ENCODE results near the gene IHH. TPM values are rescaled to one million over a fixed set of nuclear protein-coding genes. Genes with fewer than 3 reads are reported as not detected.

The IHH gene
- total and polyA plus RNA-seq, 2 of the 8 experiments (the other 6 are each of a cell fraction or from before 2014, with no cell fraction given) = 0.03 TPM; not detected in 1

- TF ChIP-seq EZH2 (IDR thresholded peaks at IDR 0.05; ENCODE audit: low read depth, low read length, severe bottlenecking) (no peak), CEBPB (IDR thresholded peaks at IDR 0.05; ENCODE audit: low read depth, low read length) (no peak), SUZ12 (IDR thresholded peaks at IDR 0.05; ENCODE audit: low read length) (no peak), CREB1 (IDR thresholded peaks at IDR 0.05) (no peak), ATF2 (IDR thresholded peaks at IDR 0.05; ENCODE audit: low read length) (no peak), TCF12 (IDR thresholded peaks at IDR 0.05; ENCODE audit: low read depth, low read length) (no peak), KDM4A (IDR thresholded peaks at IDR 0.05; ENCODE audit: low read depth, low read length, severe bottlenecking) (no peak), GABPA (IDR thresholded peaks at IDR 0.05; ENCODE audit: borderline replicate concordance, insufficient read depth, low read length) (no peak)
- TF ChIP-seq, protein P1, sequence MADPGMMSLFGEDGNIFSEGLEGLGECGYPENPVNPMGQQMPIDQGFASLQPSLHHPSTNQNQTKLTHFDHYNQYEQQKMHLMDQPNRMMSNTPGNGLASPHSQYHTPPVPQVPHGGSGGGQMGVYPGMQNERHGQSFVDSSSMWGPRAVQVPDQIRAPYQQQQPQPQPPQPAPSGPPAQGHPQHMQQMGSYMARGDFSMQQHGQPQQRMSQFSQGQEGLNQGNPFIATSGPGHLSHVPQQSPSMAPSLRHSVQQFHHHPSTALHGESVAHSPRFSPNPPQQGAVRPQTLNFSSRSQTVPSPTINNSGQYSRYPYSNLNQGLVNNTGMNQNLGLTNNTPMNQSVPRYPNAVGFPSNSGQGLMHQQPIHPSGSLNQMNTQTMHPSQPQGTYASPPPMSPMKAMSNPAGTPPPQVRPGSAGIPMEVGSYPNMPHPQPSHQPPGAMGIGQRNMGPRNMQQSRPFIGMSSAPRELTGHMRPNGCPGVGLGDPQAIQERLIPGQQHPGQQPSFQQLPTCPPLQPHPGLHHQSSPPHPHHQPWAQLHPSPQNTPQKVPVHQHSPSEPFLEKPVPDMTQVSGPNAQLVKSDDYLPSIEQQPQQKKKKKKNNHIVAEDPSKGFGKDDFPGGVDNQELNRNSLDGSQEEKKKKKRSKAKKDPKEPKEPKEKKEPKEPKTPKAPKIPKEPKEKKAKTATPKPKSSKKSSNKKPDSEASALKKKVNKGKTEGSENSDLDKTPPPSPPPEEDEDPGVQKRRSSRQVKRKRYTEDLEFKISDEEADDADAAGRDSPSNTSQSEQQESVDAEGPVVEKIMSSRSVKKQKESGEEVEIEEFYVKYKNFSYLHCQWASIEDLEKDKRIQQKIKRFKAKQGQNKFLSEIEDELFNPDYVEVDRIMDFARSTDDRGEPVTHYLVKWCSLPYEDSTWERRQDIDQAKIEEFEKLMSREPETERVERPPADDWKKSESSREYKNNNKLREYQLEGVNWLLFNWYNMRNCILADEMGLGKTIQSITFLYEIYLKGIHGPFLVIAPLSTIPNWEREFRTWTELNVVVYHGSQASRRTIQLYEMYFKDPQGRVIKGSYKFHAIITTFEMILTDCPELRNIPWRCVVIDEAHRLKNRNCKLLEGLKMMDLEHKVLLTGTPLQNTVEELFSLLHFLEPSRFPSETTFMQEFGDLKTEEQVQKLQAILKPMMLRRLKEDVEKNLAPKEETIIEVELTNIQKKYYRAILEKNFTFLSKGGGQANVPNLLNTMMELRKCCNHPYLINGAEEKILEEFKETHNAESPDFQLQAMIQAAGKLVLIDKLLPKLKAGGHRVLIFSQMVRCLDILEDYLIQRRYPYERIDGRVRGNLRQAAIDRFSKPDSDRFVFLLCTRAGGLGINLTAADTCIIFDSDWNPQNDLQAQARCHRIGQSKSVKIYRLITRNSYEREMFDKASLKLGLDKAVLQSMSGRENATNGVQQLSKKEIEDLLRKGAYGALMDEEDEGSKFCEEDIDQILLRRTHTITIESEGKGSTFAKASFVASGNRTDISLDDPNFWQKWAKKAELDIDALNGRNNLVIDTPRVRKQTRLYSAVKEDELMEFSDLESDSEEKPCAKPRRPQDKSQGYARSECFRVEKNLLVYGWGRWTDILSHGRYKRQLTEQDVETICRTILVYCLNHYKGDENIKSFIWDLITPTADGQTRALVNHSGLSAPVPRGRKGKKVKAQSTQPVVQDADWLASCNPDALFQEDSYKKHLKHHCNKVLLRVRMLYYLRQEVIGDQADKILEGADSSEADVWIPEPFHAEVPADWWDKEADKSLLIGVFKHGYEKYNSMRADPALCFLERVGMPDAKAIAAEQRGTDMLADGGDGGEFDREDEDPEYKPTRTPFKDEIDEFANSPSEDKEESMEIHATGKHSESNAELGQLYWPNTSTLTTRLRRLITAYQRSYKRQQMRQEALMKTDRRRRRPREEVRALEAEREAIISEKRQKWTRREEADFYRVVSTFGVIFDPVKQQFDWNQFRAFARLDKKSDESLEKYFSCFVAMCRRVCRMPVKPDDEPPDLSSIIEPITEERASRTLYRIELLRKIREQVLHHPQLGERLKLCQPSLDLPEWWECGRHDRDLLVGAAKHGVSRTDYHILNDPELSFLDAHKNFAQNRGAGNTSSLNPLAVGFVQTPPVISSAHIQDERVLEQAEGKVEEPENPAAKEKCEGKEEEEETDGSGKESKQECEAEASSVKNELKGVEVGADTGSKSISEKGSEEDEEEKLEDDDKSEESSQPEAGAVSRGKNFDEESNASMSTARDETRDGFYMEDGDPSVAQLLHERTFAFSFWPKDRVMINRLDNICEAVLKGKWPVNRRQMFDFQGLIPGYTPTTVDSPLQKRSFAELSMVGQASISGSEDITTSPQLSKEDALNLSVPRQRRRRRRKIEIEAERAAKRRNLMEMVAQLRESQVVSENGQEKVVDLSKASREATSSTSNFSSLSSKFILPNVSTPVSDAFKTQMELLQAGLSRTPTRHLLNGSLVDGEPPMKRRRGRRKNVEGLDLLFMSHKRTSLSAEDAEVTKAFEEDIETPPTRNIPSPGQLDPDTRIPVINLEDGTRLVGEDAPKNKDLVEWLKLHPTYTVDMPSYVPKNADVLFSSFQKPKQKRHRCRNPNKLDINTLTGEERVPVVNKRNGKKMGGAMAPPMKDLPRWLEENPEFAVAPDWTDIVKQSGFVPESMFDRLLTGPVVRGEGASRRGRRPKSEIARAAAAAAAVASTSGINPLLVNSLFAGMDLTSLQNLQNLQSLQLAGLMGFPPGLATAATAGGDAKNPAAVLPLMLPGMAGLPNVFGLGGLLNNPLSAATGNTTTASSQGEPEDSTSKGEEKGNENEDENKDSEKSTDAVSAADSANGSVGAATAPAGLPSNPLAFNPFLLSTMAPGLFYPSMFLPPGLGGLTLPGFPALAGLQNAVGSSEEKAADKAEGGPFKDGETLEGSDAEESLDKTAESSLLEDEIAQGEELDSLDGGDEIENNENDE (IDR thresholded peaks at IDR 0.05; ENCODE audit: insufficient replicate concordance, low read length) = no peak
Measured at GRCh38 chr2:219032051-219032745, 28.5 kb downstream of the IHH start (continued).

All from H1 (cell line).